Measurements from ENCODE around the gene KRTCAP2.

DNA sequence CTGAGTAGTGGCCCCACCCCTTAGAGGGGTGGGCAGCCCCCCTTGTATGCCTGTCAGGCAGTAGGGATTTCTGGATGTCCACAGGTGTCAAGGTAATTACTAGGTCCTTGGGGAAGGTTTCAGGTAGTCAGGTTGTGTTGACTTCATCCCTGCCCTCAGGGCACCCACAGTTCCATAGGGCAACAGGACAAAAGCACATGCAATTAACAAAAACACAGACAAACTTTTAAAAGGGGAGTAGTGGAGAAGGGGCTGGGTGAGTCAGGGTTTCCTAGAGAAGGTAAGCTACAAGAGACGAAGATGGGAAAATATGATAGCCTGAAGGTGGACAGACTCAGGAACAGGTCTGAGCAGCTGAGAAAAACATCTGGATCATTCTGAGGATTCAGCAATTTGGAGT is 14.1 kb downstream of the KRTCAP2 start:
- TF ChIP-seq, protein P1, sequence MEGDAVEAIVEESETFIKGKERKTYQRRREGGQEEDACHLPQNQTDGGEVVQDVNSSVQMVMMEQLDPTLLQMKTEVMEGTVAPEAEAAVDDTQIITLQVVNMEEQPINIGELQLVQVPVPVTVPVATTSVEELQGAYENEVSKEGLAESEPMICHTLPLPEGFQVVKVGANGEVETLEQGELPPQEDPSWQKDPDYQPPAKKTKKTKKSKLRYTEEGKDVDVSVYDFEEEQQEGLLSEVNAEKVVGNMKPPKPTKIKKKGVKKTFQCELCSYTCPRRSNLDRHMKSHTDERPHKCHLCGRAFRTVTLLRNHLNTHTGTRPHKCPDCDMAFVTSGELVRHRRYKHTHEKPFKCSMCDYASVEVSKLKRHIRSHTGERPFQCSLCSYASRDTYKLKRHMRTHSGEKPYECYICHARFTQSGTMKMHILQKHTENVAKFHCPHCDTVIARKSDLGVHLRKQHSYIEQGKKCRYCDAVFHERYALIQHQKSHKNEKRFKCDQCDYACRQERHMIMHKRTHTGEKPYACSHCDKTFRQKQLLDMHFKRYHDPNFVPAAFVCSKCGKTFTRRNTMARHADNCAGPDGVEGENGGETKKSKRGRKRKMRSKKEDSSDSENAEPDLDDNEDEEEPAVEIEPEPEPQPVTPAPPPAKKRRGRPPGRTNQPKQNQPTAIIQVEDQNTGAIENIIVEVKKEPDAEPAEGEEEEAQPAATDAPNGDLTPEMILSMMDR (IDR thresholded peaks at IDR 0.05): no peak
- TF ChIP-seq POLR2A (IDR thresholded peaks at IDR 0.05): no peak

Measured in lower leg skin (tissue), 3 donors.